GM21717 (cell line): Measurements from ENCODE around the gene TRAPPC11.
"Not testable (repeated sequence)": the region's sequence is repeated elsewhere in the genome, so short reads cannot be mapped to it uniquely, and the experiment has no call there.

Experiments
- ATAC-seq: cut with Tn5 transposase; IDR thresholded peaks from one replicate; pipeline ENCODE4 v1.9.1; 2021; ENCODE audit warnings: mild to moderate bottlenecking, moderate library complexity; ENCODE audit not compliant: unreplicated experiment

Gene TRAPPC11

GRCh38 chr4:183659029-183659871, at the start of gene TRAPPC11, which contains the start of gene RWDD4:
TSS of gene TRAPPC11 (plus strand) at chr4:183659293. CDS start at chr4:183663868, 4,575 bp downstream.
TSS of gene RWDD4 (minus strand) at chr4:183659185. CDS start at chr4:183658952, 233 bp downstream.
- ATAC-seq: peak; percentile 100

GRCh38 chr4:183610033-183610432, 49.1 kb upstream of the TRAPPC11 start:
- ATAC-seq: no peak

DNA sequence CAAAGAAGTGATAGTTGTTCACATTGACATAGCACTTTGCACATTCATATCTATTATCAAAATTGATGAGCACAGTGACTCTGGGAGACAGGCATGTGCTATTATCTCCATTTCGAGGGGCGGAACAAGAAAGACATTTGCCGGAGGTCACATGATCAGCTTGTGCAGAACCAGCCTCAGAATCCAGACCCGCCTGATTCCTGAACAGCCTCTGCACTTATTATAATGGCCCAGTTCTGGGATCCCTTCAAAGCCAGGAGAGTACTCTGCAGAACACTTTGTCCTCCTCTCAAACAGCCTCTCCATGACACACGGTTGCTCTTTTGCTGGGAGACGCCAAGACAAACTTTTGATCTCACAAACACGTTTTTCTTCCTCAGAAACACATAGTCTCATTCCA, 48.5 kb upstream of the TRAPPC11 start:
- no peak for ATAC-seq

DNA sequence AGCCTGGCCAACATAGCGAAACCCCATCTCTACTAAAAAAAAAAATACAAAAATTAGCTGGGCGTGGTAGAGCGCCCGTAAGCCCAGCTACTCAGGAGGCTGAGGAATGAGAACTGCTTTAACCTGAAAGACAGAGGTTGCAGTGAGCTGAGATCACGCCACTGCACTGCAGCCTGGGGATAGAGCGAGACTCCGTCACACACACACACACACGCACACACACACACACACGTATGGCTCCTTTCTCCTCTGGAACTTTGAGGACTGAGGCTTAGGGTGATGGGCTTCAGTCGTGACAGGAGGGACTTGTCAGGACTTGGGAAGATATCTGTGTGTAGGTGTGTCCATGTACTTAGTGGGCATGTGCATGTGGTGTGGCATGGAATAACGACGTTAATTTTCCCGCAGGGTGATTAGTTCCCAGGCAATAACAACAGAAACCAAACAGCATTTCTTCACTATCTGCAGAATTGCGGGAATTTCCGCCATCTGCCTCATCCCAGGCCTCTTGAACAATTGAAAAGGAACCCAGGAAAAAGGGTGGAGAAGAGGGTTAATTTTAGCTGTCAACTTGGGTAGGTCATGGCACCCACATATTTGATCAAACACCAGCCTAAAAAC, 47.8 kb upstream of the TRAPPC11 start:
- ATAC-seq: no peak

DNA sequence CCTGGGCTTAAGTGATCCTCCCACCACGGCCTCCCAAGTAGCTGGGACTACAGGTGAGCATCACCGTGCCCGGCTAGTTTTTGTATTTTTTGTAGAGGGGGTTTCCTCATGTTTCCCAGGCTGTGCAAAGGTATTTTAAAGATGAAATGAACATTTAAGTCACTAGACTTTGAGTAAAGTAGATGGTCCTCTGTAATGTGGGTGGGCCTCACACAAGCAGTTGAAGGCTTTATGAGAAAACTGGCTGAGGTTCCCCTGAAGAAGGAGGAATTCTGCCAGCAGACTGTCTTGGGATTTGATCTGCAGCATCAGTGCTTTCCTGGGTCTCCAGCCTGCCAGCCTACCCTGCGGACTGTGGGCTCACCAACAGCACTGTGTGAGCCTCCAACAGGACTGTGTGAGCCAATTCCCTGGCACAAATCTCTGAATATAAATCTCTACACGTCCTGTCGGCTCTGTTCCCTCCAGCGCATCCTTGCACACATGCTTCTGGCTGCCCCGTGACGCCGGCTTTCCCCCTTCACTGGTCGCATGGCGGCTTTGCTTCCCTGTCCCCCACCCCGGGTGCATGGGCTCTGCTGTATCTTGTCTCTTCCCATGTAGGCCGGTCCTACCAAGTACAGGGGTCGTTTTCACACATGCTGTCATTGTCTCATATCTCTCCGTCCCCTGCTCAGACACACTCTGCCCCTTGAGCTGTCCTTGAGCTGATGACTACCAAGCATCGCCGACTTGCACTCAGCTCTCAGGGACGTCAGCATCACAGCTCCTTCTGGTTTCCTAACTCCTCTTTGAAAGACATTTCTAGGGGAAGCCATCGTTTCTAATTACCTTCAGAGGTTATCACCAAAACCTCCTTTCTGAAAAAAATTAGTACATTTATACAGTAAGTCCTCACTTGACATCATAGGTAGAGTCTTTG, 46.5 kb upstream of the TRAPPC11 start:
- ATAC-seq: no peak

DNA sequence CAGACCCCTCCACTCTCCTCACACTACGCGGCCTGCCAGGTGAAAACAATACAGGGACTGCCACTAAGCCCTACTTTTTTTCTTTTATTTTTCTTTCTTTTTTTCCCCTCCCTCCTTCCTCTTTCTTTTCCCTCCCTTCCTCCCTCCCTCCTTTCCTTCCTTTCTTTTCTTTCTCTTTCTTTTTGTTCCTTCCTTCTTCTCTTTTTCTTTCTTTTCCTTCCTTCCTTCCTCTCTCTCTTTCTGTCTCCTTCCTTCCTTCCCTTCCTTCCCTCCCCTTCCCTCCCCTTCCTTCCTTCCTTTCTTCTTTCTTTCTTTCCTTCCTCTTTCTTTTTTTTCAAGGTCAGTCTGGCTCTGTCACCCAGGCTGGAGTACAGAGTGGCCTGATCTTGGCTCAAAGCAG, 42.0 kb upstream of the TRAPPC11 start:
- no peak for ATAC-seq

DNA sequence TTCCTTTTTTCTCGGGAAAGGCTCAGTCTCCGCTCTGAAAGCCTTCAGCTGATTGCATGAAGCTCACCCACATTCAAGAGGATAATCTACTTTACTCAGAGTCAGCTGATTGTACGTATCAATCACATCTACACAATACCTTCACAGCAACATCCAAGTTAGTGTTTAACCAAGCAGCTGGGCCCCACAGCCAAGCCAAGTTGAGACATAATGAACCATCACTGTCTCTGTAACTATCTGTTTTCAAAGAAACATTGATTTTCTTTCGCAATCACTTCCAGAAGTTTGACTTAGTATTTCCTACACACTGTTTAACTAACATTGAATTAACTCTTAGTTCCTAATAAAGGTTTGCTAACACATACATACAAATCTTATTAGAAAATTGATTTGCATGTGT, 40.4 kb upstream of the TRAPPC11 start:
- ATAC-seq: no peak

DNA sequence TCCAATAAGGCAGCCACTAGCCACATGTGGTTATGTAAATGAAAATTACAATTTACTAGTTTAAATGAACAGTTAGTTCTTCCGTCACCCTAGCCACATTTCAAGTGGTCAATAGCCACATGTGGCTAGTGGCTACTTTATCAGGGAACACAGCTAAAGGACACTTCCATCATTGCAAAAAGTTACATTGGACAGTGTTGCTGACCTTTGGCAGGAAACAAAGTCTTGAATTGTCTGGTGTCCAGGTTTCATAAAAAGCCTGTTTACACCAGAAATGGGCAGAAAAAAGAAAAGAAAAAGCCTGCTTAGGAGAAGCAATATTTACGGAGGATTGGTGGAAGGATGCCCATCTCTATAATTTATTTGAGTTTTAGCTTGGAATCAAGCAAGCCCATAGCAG, 38.7 kb upstream of the TRAPPC11 start:
- no peak for ATAC-seq

- ATAC-seq: no peak
These were observed 37.2 kb upstream of the TRAPPC11 start for GRCh38 chr4:183621875-183622274.

DNA sequence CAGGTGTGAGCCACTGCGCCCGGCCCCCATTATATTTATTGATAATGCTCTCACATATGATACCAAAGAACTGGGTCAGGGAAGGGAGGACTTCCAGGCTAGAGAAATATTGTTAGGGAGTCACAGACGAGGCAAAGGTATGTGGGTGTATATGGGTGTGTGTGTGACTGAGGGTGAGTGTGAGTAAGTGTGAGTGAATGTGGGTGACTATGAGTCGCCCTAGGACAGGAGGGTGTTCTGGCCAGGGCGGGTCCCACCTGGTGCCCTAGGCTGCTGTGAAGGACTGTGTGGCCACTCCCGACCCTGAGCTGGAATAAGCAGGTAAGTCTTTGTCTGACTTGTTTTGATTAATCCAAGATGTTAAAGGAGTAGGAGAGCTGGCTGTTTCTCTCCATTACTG, 34.5 kb upstream of the TRAPPC11 start:
- no peak for ATAC-seq

DNA sequence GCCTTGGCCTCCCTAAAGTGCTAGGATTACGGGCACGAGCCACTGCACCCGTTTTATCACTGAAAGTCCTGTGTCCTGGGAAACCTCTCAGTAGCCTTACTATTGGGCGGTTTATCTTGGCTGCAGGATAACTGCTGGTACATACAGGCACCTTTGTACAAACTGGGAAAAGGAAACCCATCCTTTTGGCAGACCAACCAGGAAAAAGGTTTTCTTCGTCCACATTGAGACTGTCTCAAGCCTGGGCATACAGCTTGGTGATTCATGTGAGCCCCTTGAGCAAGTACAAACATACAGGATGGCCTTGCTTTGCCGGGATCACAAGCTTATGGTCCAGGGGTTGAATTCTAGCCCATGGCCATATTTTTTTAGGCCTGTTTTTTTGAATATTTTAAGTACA, 32.9 kb upstream of the TRAPPC11 start:
- ATAC-seq: no peak

DNA sequence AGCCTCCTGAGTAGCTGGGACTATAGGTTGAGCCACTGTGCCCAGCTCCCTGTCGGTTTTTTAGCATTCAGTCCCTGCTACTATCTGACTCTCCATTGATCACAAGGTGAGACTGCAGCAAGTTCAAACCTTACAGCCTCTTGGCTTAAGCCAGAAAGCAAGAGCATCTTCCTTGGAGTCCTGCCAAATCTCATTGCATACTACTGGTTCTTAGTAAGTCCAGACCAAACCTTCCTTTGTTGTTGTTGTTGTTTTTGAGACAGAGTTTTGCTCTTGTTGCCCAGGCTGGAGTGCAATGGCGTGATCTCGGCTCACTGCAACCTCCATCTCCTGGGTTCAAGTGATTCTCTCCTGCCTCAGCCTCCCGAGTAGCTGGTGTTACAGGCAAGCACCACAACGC, 31.8 kb upstream of the TRAPPC11 start:
- ATAC-seq: not testable (repeated sequence)

GRCh38 chr4:183627979-183628588, 31.0 kb upstream of the TRAPPC11 start:
- ATAC-seq: no peak

- no peak for ATAC-seq
These were observed 27.4 kb upstream of the TRAPPC11 start for GRCh38 chr4:183631577-183632198.

GRCh38 chr4:183632689-183633088, 26.4 kb upstream of the TRAPPC11 start:
- no peak for ATAC-seq

DNA sequence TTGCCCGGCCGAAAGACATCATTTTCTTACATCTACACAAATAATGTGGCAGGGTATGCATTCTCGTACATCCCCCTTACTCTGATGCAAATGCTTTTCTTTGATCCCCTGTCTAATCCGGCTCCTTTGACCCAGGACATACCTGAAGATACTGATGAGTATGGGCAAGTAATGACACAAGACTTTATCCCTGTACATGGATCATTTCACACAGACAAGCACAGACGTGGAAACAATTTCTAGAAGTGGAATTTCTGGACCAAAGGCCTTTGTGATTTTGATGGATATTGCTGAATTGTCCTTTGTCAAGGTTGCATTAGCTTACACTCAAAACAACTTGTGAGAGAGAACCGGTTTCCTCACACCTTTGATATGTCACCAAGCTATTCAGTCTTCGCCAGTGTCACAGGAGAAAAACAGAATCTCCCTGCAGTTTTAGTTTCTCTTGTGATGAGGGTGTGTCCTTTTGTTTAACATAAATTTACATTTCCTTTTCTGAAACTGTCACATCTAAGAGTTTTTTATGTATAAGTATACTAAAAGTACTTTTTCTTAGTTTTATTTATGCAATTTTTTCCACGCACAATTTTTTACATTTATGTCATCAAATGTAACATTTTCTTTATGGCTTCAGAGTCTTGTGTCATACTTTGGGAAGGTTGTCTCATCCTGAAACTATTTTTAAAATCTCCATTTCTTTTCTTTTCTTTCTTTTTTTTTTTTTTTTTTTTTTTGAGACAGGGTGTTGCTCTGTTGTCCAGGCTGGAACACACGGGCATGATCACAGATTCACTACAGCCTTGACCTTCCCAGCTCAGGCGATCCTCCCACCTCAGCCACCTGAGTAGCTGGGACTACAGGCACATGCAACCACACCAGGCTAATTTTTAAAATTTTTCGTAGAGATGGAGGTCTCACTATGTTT, 25.4 kb upstream of the TRAPPC11 start:
- no peak for ATAC-seq

- ATAC-seq: no peak
These were observed 23.8 kb upstream of the TRAPPC11 start for GRCh38 chr4:183635321-183635720.

DNA sequence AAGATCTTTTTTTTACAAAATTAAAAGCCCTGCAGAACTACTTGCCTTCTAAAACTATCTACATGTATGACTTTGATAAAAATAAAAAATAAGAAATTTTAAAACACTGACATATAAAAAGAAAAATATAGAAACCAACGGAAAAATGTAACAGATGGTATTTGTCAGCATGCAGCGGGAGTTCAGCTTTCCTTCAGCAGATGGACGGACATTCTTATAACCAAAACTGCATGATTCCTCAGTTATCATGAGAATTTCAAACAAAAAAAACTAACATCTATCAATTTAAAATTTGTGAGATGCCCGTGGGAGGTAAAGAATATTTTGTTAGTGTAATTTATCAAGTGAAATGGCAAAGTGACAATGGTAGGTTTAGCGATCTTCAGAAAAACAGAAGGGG, 23.4 kb upstream of the TRAPPC11 start:
- no peak for ATAC-seq

- no peak for ATAC-seq
These were observed 22.6 kb upstream of the TRAPPC11 start for GRCh38 chr4:183636503-183636902.
